ENCODE data around the gene RNF26.
A peak's percentile ranks its signal among the peaks of the same experiment; 100 is the strongest.

RNF26 gene

GRCh38 chr11:119337581-119338317 lies 3.4 kb downstream of the RNF26 start:
- DNase-seq, result no peak

DNA sequence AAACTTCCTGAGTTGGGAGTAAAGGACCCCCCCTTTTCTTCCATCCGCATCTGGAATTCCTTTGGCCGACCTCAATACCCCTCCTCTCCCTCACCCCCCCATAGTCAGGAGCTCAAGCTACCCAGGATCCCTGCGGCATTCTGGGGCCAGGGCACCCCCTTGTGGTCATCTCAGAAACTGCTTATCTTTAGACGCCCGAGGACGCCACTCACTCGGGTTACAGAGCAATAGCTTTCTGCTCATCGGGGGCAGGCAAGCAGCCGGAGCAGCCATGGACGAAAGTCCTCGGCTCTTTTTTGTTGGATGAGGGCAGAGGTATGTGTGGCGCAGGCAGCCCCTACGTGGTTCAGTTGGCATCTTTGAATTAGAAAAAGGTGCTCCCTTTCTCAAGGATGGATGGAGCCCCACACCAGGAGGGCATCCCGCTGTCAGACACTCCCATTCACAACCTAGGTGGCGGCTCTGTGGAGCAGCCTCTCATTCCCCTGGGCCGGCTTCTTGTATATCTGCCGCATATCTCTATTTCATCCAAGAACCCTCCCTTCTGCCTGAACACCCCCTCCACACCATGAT lies 4.1 kb downstream of the RNF26 start:
- peak; percentile 9 for DNase-seq

- no peak for DNase-seq
Observed at GRCh38 chr11:119338965-119339588, 4.8 kb downstream of the RNF26 start.

GRCh38 chr11:119339589-119340334 lies 5.4 kb downstream of the RNF26 start:
- no peak for DNase-seq

- DNase-seq, result no peak
Observed at GRCh38 chr11:119340335-119341221, 6.3 kb downstream of the RNF26 start, which contains the start of gene C1QTNF5. Gene C1QTNF5 (minus strand): TSS chr11:119340883. CDS start chr11:119340397, 486 bp downstream.

- no peak for DNase-seq
Observed at GRCh38 chr11:119341222-119342022, 7.1 kb downstream of the RNF26 start.

GRCh38 chr11:119342023-119342300 lies 7.6 kb downstream of the RNF26 start:
- DNase-seq, result no peak

- no peak for DNase-seq
Observed at GRCh38 chr11:119342362-119343130, 8.2 kb downstream of the RNF26 start.

DNA sequence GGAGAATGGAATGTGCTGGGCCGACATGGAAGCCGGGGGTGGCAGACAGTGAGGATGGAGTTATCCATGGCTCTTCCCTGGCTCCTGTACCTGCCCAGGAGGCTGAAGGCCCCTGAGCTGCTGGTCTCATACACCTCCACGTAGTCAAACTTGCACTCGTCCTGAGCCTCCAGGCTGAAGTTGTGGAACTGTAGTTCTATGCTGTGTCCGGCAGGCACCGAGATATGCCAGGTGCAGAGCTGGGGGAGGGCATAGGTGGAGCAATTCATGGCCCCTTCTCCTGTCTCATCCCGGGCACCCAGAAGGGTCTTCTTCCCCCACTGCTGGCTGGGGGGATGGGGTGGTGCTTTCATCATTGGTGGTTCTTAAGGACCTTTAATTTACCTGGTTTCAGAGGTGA lies 9.4 kb downstream of the RNF26 start:
- DNase-seq, result no peak

DNA sequence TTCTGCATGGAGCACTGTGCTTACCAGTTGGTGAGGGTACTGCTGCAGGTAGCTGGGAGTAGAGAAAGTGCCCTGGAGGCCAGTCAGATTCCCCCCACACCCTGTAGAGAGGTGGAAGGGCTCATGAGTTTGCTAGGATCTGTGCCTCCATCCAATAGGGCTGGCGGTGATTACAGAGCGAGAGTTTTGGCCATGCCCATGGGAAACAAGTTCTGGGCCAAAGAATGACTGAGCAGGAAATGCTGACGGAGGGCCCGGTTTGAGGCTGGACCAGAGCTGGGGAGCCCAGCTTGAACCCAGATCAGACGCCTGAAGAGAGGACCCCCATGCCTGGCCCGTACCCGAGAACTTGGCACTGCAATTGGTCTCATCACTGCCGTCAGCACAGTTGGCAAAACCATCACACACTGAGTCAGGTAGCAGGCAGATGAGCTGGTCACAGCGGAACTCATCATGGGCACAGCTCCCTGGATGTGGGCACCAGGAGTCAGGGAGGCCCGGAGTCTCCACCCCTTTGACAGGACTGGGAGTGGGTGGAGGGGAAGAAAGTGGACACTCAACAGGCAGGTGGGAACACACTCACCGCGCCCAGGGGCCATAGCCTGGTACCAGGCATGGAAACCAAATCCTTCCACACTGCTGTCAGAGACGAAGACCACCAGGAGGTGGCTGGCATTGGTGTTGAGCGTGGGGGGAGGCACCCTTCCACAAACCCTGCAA lies 10.1 kb downstream of the RNF26 start:
- no peak for DNase-seq

DNA sequence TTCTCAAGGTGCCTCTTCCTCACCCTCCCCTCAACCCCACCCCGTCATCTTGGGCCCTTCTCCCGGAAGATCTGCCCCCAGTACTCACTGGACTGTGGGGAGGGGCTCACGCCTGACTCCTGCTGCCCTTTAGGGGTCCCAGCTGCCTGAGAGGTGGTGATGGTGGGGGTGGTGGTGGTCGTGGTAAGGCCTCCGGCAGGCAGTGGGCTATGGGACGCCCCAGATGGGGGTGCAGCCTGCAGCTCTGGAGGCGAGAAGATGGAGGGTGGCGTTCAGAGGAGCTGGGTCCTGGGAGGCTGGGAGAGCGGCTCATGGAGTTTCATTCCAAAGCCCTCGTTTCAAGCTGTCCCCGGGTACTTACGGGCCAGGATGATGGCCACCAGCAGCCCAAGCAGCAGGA lies 11.4 kb downstream of the RNF26 start:
- DNase-seq, result no peak

DNA sequence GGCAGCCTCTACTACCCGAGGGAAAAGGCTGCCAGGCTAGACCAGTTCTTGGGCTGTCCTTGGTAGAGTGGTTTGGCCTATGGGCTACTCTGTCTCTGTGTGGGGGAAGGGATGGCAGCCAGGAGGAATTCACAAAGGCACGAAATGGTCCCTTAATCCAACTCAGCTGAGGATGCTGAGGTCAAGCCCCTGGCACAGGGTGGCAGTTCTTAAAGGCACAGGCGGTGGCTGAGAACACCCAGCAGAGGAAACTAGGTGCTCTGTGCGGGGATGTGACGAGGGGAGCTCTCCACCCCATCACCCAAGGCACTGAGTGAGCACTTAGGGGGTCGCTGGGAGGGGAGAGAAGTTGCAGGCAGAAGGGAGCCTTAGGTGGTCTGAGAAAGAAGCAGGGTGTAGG lies 12.3 kb downstream of the RNF26 start, which contains the start of gene MFRP:
TSS of gene MFRP (minus strand) at position 101 of the 400 bp plus-strand sequence. CDS start 192 bp downstream, outside the sequence.
- DNase-seq, result no peak

DNA sequence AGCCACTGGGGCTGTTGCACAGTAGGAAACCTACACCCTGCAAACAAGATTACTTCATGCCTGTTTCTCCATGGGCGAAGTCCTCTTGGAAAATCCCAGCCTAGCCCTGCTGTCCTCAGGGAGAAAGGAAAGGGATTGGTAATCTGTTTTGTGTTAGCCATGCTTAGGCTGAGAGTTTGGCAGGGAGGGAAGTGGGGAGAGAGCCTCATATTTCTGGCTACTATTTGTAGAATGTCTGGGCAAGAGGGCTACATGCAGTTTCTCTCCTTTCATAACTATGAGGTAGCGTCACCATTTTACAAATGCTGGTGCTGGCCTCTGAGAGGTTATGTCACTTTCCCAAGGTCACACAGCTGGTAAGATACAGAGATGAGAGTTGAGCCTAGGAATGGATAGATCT lies 12.9 kb downstream of the RNF26 start:
- no peak for DNase-seq

DNA sequence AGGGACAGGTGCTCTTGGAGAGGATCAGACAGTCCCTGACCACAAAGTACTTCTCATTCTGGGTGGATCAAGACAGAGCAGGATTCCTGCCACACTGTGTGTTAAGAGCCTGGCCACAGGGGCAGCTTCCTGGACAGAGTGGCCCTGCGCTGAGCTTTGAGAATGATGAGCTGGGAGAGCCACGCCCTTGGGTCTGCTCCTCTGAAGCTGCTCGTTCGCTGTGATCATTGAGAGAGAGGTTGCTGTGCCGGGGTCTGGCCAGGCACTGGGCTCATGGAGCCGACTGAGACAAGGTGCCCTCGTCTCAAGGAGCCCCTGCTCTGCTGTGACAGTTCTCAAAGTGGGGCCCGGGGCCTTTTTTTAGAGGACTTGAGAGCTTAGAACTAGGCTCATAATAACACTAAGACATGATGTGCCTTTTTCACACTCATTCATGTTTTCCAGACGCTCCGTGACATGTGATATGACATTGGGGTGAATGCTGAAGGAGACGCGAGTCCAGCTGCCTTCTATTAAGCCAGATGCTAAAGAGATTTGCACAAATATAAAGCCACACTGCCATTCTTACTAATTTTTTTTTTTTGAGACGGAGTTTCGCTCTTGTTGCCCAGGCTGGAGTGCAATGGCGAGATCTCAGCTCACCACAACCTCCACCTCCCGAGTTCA lies 13.7 kb downstream of the RNF26 start:
- DNase-seq, result no peak

- DNase-seq, result no peak
Observed at GRCh38 chr11:119350302-119350701, 16.0 kb downstream of the RNF26 start.

DNA sequence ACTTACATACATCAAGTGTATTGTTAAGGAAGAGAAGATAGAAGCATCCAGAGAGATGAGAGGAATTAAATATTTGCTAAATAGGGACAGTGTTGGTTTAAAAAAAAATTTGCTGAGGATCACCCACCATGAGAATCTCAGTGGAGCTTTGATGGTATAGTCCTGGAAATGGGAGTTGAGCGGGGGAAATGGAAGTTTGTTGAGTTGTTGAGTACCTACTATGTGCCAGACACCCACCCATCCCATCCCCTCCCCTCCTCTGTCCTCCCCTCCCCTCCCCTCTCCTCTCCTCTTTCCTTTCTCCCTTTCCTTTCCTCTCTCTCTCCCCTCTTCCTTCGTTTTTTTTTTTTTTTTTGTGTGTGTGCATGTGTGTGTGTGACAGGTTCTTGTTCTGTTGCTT lies 16.9 kb downstream of the RNF26 start:
- DNase-seq, result no peak

DNA sequence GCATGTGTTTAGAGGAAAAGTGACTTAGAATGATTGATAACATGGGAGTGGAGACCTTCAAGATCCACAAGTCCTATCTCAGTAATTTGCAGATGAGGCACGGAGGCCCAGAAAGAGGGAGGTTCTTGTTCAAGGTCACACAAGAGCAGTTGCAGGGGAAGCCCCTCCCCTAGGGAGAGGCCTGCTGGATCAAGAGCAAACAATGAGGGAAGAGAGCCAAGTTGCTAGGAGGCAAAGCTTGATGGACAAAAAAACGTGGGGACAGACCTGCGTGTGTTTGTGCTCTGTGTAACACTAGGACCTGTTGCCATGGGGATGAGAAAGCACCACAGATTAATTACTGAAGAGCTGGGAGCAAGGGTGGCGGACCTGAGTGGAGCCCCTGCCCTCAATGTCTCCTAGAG lies 18.5 kb downstream of the RNF26 start:
- DNase-seq, result no peak

- DNase-seq, result no peak
Observed at GRCh38 chr11:119355091-119355843, 20.9 kb downstream of the RNF26 start.
